MM.1S (cell line): ENCODE data around the gene HVCN1.

ENCODE experiments used
- DNase-seq: peaks from one replicate; pipeline ENCODE4 v3.0.0-alpha.2; 2015
- H2AFZ ChIP-seq: fragments of 300-600 bp; sonication (generic); 2 replicates; pipeline ENCODE4 v1.6.0; 2016; ENCODE audit warnings: antibody characterized with exemption, low read length
- H3F3A ChIP-seq: fragments of 300-600 bp; sonication (generic); 2 replicates; pipeline ENCODE4 v1.6.1; 2016; ENCODE audit warnings: mild to moderate bottlenecking, antibody characterized with exemption, low read length, moderate library complexity, mixed read lengths; ENCODE audit not compliant: insufficient read depth
- H3K27ac ChIP-seq: fragments of 300-600 bp; sonication (generic); 2 replicates; pipeline ENCODE4 v1.5.1; 2016; ENCODE audit warnings: mild to moderate bottlenecking, low read length
- H3K27me3 ChIP-seq: fragments of 300-600 bp; sonication (generic); replicated peaks from 2 replicates; pipeline ENCODE4 v1.6.0; 2016; ENCODE audit warnings: low read length; ENCODE audit not compliant: insufficient read depth
- H3K36me3 ChIP-seq: fragments of 300-600 bp; sonication (generic); replicated peaks from 2 replicates; pipeline ENCODE4 v1.6.1; 2016; ENCODE audit warnings: mild to moderate bottlenecking, low read length, mixed read lengths; ENCODE audit not compliant: insufficient read depth
- H3K4me1 ChIP-seq: fragments of 300-600 bp; sonication (generic); 2 replicates; pipeline ENCODE4 v1.6.1; 2016; ENCODE audit warnings: low read length, mixed read lengths
- H3K4me2 ChIP-seq: fragments of 300-600 bp; sonication (generic); 2 replicates; pipeline ENCODE4 v1.6.0; 2016; ENCODE audit warnings: low read depth, low read length
- H3K4me3 ChIP-seq: fragments of 300-600 bp; sonication (generic); 2 replicates; pipeline ENCODE4 v1.5.1; 2016; ENCODE audit warnings: low read length, mixed read lengths
- H3K79me2 ChIP-seq: fragments of 300-600 bp; sonication (generic); 2 replicates; pipeline ENCODE4 v1.6.1; 2016; ENCODE audit warnings: mixed run types, low read length, mixed read lengths
- H3K9ac ChIP-seq: fragments of 300-600 bp; sonication (generic); 2 replicates; pipeline ENCODE4 v1.6.1; 2016; ENCODE audit warnings: low read length, mixed read lengths
- H3K9me2 ChIP-seq: fragments of 300-600 bp; sonication (generic); replicated peaks from 2 replicates; pipeline ENCODE4 v1.6.1; 2016; ENCODE audit warnings: mild to moderate bottlenecking, low read length, mixed read lengths; ENCODE audit not compliant: insufficient read depth
- H3K9me3 ChIP-seq: fragments of 300-600 bp; sonication (generic); replicated peaks from 2 replicates; pipeline ENCODE4 v1.6.1; 2016; ENCODE audit warnings: mild to moderate bottlenecking, low read length, mixed read lengths; ENCODE audit not compliant: insufficient read depth
- H4K20me1 ChIP-seq: fragments of 300-600 bp; sonication (generic); 2 replicates; pipeline ENCODE4 v1.6.1; 2016; ENCODE audit warnings: mild to moderate bottlenecking, low read length, moderate library complexity, mixed read lengths; ENCODE audit not compliant: insufficient read depth
- CTCF ChIP-seq: fragments of 300-600 bp; sonication (generic); IDR thresholded peaks from 2 replicates; pipeline ENCODE4 v1.5.1; 2016; ENCODE audit warnings: antibody characterized with exemption, low read length, mixed read lengths
- EZH2 ChIP-seq: fragments of 300-600 bp; sonication (generic); optimal IDR thresholded peaks from 2 replicates; pipeline ENCODE3; 2017; ENCODE audit warnings: low read depth, mild to moderate bottlenecking, antibody characterized with exemption, low read length, mixed read lengths
- EZH2phosphoT487 ChIP-seq: fragments of 300-600 bp; sonication (generic); IDR thresholded peaks from 2 replicates; pipeline ENCODE4 v1.6.1; 2018; ENCODE audit warnings: antibody characterized with exemption, low read length

HVCN1 gene

GRCh38 chr12:110669193-110669502 is 19.8 kb downstream of the HVCN1 start:
- TF ChIP-seq EZH2 (no peak), EZH2phosphoT487 (no peak), CTCF (no peak)
- H3K4me2 ChIP-seq, result peak overlapping the region; percentile 63

GRCh38 chr12:110668480-110669192 is 20.3 kb downstream of the HVCN1 start:
- Histone ChIP-seq H3K9me3 (no peaks in the 10 kb centered on the region), H3K4me3 (no peak overlapping the region), H3K36me3 (no peaks in the 10 kb centered on the region), H3K9me2 (no peaks in the 10 kb centered on the region), H2AFZ (no peak overlapping the region), H3K27ac (peak overlapping the region; percentile 91; the same call in 1 of the 2 replicates), H4K20me1 (no peaks in the 10 kb centered on the region), H3K4me1 (peaks cover 43% of the 10 kb centered on the region), H3K9ac (no peak overlapping the region), H3K4me2 (peak overlapping the region; percentile 34; the same call in 1 of the 2 replicates), H3F3A (peaks cover 18% of the 10 kb centered on the region), H3K27me3 (no peaks in the 10 kb centered on the region), H3K79me2 (no peaks in the 10 kb centered on the region)
- TF ChIP-seq EZH2 (no peak), EZH2phosphoT487 (no peak)
- no peak for DNase-seq

More at GRCh38 chr12:110669193-110669502, 19.8 kb downstream of the HVCN1 start:
- no peaks in the 10 kb centered on the region for H3K9me2 ChIP-seq
- H3K36me3 ChIP-seq, result no peaks in the 10 kb centered on the region
- H3K9me3 ChIP-seq, result no peaks in the 10 kb centered on the region
- no peaks in the 10 kb centered on the region for H4K20me1 ChIP-seq
- no peak overlapping the region for H2AFZ ChIP-seq
- peak overlapping the region; percentile 51 for H3K9ac ChIP-seq
- peaks cover 18% of the 10 kb centered on the region for H3F3A ChIP-seq
- H3K27ac ChIP-seq, result peak overlapping the region; percentile 91
- no peaks in the 10 kb centered on the region for H3K27me3 ChIP-seq
- H3K79me2 ChIP-seq, result no peaks in the 10 kb centered on the region
- H3K4me3 ChIP-seq, result no peak overlapping the region; the same call in 1 of the 2 replicates
- peaks cover 48% of the 10 kb centered on the region for H3K4me1 ChIP-seq
- DNase-seq, result no peak

- no peaks in the 10 kb centered on the region for H3K36me3 ChIP-seq
- no peaks in the 10 kb centered on the region for H3K79me2 ChIP-seq
- no peak overlapping the region for H3K4me2 ChIP-seq
- H3K9ac ChIP-seq, result no peak overlapping the region
- no peak overlapping the region for H3K4me3 ChIP-seq
- H3K4me1 ChIP-seq, result peaks cover 36% of the 10 kb centered on the region
- H3K27me3 ChIP-seq, result no peaks in the 10 kb centered on the region
- no peak overlapping the region for H3K27ac ChIP-seq
- no peaks in the 10 kb centered on the region for H3K9me2 ChIP-seq
- H4K20me1 ChIP-seq, result no peaks in the 10 kb centered on the region
- DNase-seq, result no peak
- H2AFZ ChIP-seq, result no peak overlapping the region
- no peaks in the 10 kb centered on the region for H3K9me3 ChIP-seq
- H3F3A ChIP-seq, result peaks cover 18% of the 10 kb centered on the region
- TF ChIP-seq CTCF (no peak), EZH2 (no peak), EZH2phosphoT487 (no peak)
These were observed 21.2 kb downstream of the HVCN1 start for GRCh38 chr12:110667671-110668070.

- Histone ChIP-seq H3K4me1 (peaks cover 30% of the 10 kb centered on the region), H3K9ac (no peak overlapping the region), H3K79me2 (no peaks in the 10 kb centered on the region), H3K4me2 (no peak overlapping the region), H3K36me3 (no peaks in the 10 kb centered on the region), H3F3A (peaks cover 18% of the 10 kb centered on the region), H3K4me3 (no peak overlapping the region), H4K20me1 (no peaks in the 10 kb centered on the region), H3K9me3 (no peaks in the 10 kb centered on the region), H3K9me2 (no peaks in the 10 kb centered on the region), H2AFZ (no peak overlapping the region), H3K27me3 (no peaks in the 10 kb centered on the region), H3K27ac (no peak overlapping the region)
- DNase-seq, result no peak
- TF ChIP-seq EZH2 (no peak), CTCF (no peak), EZH2phosphoT487 (no peak)
These were observed 22.0 kb downstream of the HVCN1 start for GRCh38 chr12:110666892-110667291.
